Erythroblast (primary cell): ENCODE data around the gene COA3.
"Not testable (repeated sequence)": the region's sequence is repeated elsewhere in the genome, so short reads cannot be mapped to it uniquely, and the experiment has no call there.

Experiments used
- GATA1 ChIP-seq: IDR thresholded peaks from 2 replicates; pipeline ENCODE4 v1.6.1; 2011; ENCODE audit warnings: low read depth, mild to moderate bottlenecking, control low read depth, low read length, moderate library complexity
- POLR2A ChIP-seq: IDR thresholded peaks from 2 replicates; pipeline ENCODE4 v1.6.1; 2011; ENCODE audit warnings: mild to moderate bottlenecking, low read length

- TF ChIP-seq POLR2A, GATA1: not testable (repeated sequence)
These were observed 28.5 kb downstream of the COA3 start for GRCh38 chr17:42769964-42770363.
